GM10266 (cell line): ENCODE measurements around the gene GLTPD2.

Source experiments
- DNase-seq: peaks from one replicate; pipeline ENCODE4 v3.0.0; 2012; ENCODE audit errors: extremely low spot score
- TF ChIP-seq, protein P1 (sequence below): IDR thresholded peaks from 2 replicates; pipeline ENCODE4 v1.5.1; 2012; ENCODE audit warnings: mild to moderate bottlenecking, low read depth; ENCODE audit not compliant: control insufficient read depth, insufficient read depth; ENCODE audit errors: missing control alignments

GLTPD2 gene

DNA sequence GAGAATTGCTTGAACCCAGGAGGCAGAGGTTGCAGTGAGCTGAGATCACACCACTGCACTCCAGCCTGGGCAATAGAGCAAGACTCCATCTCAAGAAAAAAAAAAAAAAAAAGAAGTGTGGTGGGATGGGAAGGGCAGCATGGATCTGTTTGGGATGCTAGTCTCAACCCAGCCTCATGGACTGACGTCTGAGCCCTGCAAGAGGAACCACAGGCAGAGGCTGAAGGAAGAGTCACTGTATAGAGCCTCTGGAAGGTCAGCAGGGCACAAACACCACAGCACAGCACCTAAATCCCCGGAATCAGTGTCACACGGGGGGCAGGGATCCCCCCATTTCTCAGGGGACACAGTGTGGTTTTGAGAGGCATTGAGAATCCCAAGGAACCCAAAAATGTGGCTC, 38.2 kb upstream of the GLTPD2 start:
- no peak for DNase-seq
- TF ChIP-seq, protein P1, sequence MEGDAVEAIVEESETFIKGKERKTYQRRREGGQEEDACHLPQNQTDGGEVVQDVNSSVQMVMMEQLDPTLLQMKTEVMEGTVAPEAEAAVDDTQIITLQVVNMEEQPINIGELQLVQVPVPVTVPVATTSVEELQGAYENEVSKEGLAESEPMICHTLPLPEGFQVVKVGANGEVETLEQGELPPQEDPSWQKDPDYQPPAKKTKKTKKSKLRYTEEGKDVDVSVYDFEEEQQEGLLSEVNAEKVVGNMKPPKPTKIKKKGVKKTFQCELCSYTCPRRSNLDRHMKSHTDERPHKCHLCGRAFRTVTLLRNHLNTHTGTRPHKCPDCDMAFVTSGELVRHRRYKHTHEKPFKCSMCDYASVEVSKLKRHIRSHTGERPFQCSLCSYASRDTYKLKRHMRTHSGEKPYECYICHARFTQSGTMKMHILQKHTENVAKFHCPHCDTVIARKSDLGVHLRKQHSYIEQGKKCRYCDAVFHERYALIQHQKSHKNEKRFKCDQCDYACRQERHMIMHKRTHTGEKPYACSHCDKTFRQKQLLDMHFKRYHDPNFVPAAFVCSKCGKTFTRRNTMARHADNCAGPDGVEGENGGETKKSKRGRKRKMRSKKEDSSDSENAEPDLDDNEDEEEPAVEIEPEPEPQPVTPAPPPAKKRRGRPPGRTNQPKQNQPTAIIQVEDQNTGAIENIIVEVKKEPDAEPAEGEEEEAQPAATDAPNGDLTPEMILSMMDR: no peak

DNA sequence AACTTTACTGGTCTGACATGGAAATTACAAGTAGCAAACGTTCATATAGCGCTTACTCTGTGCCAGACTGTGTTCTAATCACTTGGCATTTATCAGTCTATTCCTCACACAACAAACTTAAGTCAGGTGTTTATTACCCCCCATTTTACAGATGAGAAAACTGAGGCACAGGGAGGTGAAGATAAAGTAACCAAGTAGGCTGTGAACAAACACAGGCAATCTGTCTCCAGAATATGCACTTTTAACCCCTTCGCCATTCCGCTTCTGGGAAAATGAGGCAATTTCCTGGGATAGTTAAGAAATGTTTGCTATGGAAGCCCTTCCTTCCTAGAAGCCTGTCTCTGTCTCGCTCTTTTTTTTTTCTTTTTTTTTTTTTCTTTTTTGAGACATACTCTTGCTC, 36.8 kb upstream of the GLTPD2 start:
- no peak for DNase-seq
- TF ChIP-seq, protein P1: no peak

DNA sequence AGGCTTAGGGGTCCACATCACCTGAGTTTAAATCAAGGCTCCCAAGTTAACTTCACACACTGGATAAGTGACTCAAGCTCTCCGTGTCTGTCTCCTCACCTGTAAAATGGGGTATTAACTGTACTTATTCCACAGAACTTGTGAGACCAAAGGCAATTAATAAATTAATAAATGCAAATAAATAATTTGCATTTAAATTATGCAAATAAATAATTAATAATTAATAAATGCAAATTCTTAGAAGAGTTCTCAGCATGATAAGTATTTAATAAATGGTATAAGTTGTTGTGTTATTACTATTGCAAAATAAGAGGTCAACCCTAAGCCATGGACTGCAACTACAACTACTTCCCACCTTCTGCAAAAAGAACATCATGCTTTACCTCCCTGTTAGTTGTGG, 35.4 kb upstream of the GLTPD2 start:
- DNase-seq: no peak
- TF ChIP-seq, protein P1: no peak

DNA sequence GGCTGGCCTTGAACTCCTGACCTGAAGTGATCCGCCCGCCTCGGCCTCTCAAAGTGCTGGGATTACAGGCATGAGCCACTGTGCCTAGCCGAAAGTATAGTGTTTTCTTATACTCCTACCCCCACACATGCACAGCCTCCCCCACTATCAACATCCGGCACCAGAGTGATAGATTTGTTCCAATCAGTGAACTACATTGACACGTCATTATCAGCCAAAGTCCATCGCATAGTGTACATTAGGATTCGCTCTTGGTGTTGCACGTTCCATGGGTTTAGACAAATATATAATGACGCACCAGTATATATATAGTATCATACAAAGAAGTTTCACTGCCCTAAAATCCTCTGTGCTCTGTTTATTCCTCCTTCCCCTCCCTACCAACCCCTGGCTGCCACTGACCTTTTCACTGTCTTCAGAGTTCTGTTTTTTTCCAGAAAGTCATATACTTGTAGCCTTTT, 29.0 kb upstream of the GLTPD2 start:
- DNase-seq: no peak
- TF ChIP-seq, protein P1: no peak

DNA sequence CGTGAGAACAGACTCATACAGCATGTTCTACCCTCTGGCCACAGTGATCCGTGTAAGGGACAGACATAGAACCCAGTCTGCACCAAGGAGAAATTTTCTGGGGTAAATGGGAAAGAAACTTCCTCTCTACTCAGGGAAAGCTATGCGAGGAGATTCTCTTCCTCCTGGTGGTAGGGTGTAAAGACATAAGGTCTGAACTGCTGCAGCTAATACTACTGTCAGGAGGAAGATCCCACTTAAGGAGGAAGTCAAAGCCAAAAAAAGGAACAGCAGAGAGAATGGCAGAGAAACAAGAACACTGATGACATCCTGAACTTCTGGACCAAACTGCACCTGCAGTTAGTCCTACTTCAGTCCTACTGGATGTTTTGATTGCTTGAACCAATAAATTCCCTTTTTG, 24.2 kb upstream of the GLTPD2 start:
- TF ChIP-seq, protein P1: no peak
- DNase-seq: no peak

DNA sequence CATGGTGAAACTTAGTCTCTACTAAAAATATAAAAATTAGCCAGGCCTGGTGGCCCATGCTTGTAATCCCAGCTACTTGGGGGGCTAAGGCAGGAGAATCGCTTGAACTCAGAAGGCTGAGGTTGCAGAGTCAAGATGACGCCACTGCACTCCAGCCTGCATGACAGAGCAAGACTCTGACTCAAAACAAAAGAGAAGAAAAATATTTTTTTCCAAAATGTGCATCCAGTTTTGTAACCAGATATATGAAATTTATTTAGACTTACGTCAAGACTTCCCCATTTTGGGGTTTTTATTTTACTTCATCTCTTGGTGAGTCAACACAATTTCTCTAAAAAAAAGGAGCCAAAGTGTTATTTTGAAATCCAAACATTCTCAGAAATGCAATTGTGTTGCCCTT, 22.6 kb upstream of the GLTPD2 start:
- no peak for DNase-seq
- TF ChIP-seq, protein P1: no peak

DNA sequence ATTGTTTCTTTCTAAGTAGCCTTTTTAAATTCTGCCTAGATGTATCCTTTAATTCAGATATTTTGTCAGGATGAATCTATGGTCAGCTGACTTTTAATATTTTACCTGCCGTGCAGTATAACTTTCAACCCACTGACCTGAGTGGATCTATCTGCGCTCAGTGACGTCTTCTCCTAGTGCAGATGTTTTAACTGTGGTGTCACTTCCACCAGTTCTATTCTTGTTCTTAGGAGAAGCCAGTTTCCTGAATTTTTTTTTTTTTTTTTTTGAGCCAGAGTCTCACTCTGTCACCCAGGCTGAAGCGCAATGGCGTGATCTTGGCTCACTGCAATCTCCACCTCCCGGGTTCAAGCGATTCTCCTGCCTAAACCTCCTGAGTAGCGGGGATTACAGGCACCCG, 22.0 kb upstream of the GLTPD2 start:
- no peak for DNase-seq
- TF ChIP-seq, protein P1: no peak

DNA sequence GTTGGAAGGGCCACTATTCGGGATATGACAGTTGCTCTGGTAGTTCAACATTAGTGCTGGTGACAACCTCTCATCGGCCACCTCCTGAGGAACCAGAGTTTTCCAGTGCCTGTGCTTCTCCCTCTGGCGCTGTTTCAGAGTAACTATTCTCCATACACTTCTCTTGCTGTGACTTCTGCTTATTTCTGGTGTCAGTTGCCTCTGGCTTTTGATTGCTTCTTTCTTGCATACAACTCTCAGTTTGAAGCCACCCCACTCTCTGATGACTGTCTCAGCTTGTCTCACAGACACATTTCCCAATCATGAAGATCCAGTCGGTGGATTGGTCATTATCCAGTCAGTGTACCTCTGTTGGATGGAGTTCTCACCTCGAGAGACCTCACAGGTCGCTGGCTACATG, 20.5 kb upstream of the GLTPD2 start:
- TF ChIP-seq, protein P1: no peak
- no peak for DNase-seq
